ENCODE results near the gene ITGB5. TPM values are rescaled to one million over a fixed set of nuclear protein-coding genes. Genes with fewer than 3 reads are reported as not detected.

ITGB5 gene
- total RNA-seq, 1 experiment from 2014 or later: 146 TPM

DNA sequence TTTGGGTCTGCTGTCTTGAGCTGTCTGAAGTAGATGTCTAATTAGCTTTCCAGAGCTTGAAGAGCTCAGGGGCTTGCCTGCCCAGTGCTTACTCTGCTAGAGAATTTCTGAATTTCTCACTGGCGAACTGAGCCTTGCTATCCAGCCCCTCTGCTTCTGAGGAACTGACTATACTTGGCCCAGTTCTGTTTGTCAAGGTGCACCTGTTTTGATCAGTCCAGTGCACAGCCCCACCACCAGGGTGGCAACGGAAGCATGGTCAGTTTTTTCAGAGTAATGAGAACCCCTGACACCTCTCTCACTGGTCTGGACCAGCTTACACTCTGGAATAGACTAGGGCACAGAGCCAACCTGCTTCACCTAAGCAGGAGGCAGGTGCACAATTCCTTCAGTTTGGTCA is 25.2 kb downstream of the ITGB5 start:
- no peak overlapping the region for H2BK20ac ChIP-seq (ENCODE audit: low read depth, low read length, poor library complexity, severe bottlenecking)
- no peak overlapping the region for H3K4me2 ChIP-seq (ENCODE audit: insufficient read depth, insufficient read length, low read length)
- H3K4me3 Mint-ChIP-seq: no peak overlapping the region
- no peak overlapping the region for H3K14ac ChIP-seq (ENCODE audit: insufficient read depth, low read length)
- H3T11ph ChIP-seq (ENCODE audit: low read length): no peak overlapping the region
- H3K27me3 Mint-ChIP-seq (ENCODE audit: low read depth): no peaks in the 10 kb centered on the region
- no peak overlapping the region for H3K23ac ChIP-seq (ENCODE audit: insufficient read length, low read depth, low read length)
- H3K4me1 Mint-ChIP-seq: peaks cover 18 to 19% of the 10 kb centered on the region in 2 experiments
- H3K79me2 ChIP-seq (ENCODE audit: insufficient read depth, low read length): peaks cover 14% of the 10 kb centered on the region; the same call in 1 of the 2 replicates
- no peak overlapping the region for H2AFZ ChIP-seq (ENCODE audit: low read length)
- no peak overlapping the region for H2BK15ac ChIP-seq (ENCODE audit: low read depth, low read length)
- no peak for DNase-seq
- H3K27me3 ChIP-seq (ENCODE audit: insufficient read depth, low read length): no peaks in the 10 kb centered on the region
- no peak overlapping the region for H2AK5ac ChIP-seq (ENCODE audit: insufficient read length, low read length)
- no peak overlapping the region for H4K5ac ChIP-seq (ENCODE audit: insufficient read length, low read depth, low read length)
- H3K27ac Mint-ChIP-seq: peak overlapping the region in 1 of 3 experiments; percentile 35; a peak in 2 of 7 replicates
- H3K79me1 ChIP-seq (ENCODE audit: insufficient read depth, low read depth, low read length, poor library complexity, severe bottlenecking): no peaks in the 10 kb centered on the region
- H3K9ac ChIP-seq (ENCODE audit: extremely low read depth, insufficient read length, low read length): no peak overlapping the region
- WGBS (ENCODE audit: extremely low coverage, insufficient read length, low lambda C conversion rate): no CpG with 5 or more reads among the region's 2 CpGs
- no peak overlapping the region for H4K8ac ChIP-seq (replicated peaks; ENCODE audit: insufficient read length, low read depth, low read length)
- TF ChIP-seq, protein P1, sequence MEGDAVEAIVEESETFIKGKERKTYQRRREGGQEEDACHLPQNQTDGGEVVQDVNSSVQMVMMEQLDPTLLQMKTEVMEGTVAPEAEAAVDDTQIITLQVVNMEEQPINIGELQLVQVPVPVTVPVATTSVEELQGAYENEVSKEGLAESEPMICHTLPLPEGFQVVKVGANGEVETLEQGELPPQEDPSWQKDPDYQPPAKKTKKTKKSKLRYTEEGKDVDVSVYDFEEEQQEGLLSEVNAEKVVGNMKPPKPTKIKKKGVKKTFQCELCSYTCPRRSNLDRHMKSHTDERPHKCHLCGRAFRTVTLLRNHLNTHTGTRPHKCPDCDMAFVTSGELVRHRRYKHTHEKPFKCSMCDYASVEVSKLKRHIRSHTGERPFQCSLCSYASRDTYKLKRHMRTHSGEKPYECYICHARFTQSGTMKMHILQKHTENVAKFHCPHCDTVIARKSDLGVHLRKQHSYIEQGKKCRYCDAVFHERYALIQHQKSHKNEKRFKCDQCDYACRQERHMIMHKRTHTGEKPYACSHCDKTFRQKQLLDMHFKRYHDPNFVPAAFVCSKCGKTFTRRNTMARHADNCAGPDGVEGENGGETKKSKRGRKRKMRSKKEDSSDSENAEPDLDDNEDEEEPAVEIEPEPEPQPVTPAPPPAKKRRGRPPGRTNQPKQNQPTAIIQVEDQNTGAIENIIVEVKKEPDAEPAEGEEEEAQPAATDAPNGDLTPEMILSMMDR (conservative IDR thresholded peaks at IDR 0.05): 0 out of 3 replicates have a peak, but pooled peaks have one; percentile 14
- no peaks in the 10 kb centered on the region for H3K23me2 ChIP-seq (ENCODE audit: insufficient read length, low read depth, low read length, poor library complexity, severe bottlenecking)
- H3K36me3 Mint-ChIP-seq (ENCODE audit: insufficient read depth in 1 of 3, low read depth in 3 of 3): peaks cover 19 to 48% (median 22%) of the 10 kb centered on the region in 3 experiments; a peak in 6 of 7 replicates
- H3K27ac ChIP-seq (ENCODE audit: insufficient read length, low read depth, low read length): no peak overlapping the region
- no peak overlapping the region for H4K91ac ChIP-seq (ENCODE audit: insufficient read length, low read depth, low read length)
- H2BK5ac ChIP-seq (ENCODE audit: insufficient read length, low read length): no peak overlapping the region
- H3K18ac ChIP-seq (ENCODE audit: insufficient read length, low read depth, low read length): no peak overlapping the region
- no peak overlapping the region for H3K56ac ChIP-seq (ENCODE audit: insufficient read length, low read depth, low read length)
- H4K20me1 ChIP-seq (ENCODE audit: control insufficient read depth, insufficient read depth, insufficient read length): no peaks in the 10 kb centered on the region
- H3K4me1 ChIP-seq (ENCODE audit: insufficient read depth, low read length): peaks cover 2% of the 10 kb centered on the region
- H3K9me3 ChIP-seq (ENCODE audit: control insufficient read depth, low read depth, low read length): no peaks in the 10 kb centered on the region
- no peak overlapping the region for H2BK12ac ChIP-seq (ENCODE audit: insufficient read length, low read depth, low read length)
- H2BK120ac ChIP-seq (ENCODE audit: low read depth, low read length, poor library complexity, severe bottlenecking): no peak overlapping the region
- H3K4ac ChIP-seq (ENCODE audit: low read depth, low read length): no peak overlapping the region
- no peaks in the 10 kb centered on the region for H3K9me3 Mint-ChIP-seq
